K562 (cell line): Measurements from ENCODE around the gene NCOA1. TPM values are rescaled to one million over a fixed set of nuclear protein-coding genes. Genes with fewer than 3 reads are reported as not detected.

Experiments
- BCL6 ChIP-seq: fragments of 250-450 bp; sonication (Bioruptor Pico); IDR thresholded peaks from 2 replicates; pipeline ENCODE4 v1.4.0; 2020
- ESRRB ChIP-seq: fragments of 250-450 bp; sonication (Bioruptor Pico); IDR thresholded peaks from 2 replicates; pipeline ENCODE4 v1.5.0; 2020; ENCODE audit warnings: mild to moderate bottlenecking, moderate library complexity, borderline replicate concordance
- KDM4B ChIP-seq, 2 experiments: fragments of 450-650 bp in 1 of 2; sonication (generic) in 1 of 2; IDR thresholded peaks; 2 replicates each; pipeline ENCODE4 v1.6.1; 2016 to 2017; ENCODE audit warnings: borderline replicate concordance in 2 of 2, antibody characterized with exemption in 1 of 2, low read depth in 1 of 2, mild to moderate bottlenecking in 1 of 2
- MAFF ChIP-seq: IDR thresholded peaks from 2 replicates; pipeline ENCODE4 v1.6.1; 2012; ENCODE audit warnings: low read length, improper control_type of control experiment
- MED1 ChIP-seq: sonication (generic); formaldehyde crosslinking; IDR thresholded peaks from 2 replicates; pipeline ENCODE4 v1.8.1; 2023; ENCODE audit warnings: missing genetic modification reagents, borderline replicate concordance
- POLR2AphosphoS2 ChIP-seq: IDR thresholded peaks from 2 replicates; pipeline ENCODE4 v1.6.1; 2012; ENCODE audit warnings: low read length, improper control_type of control experiment
- SP1 ChIP-seq: sonication (generic); formaldehyde crosslinking; IDR thresholded peaks from 2 replicates; pipeline ENCODE4 v1.8.1; 2022; ENCODE audit warnings: mild to moderate bottlenecking, missing genetic modification reagents
- TCF7L2 ChIP-seq: fragments of 150-350 bp; IDR thresholded peaks from 2 replicates; pipeline ENCODE4 v1.6.1; 2016; ENCODE audit warnings: low read depth, mild to moderate bottlenecking, low read length, moderate library complexity
- TEAD1 ChIP-seq, 2 experiments: fragments of 450-650 bp in 1 of 2; sonication (generic) in 1 of 2; formaldehyde crosslinking; IDR thresholded peaks; 2 replicates each; pipeline versions ENCODE4 v1.4.0 to v1.8.0; 2020 to 2022; ENCODE audit warnings: mild to moderate bottlenecking in 2 of 2, missing genetic modification reagents in 1 of 2
- ZC3H4 ChIP-seq: sonication (generic); formaldehyde crosslinking; IDR thresholded peaks from 2 replicates; pipeline ENCODE4 v1.9.0; 2021; ENCODE audit warnings: missing genetic modification reagents, borderline replicate concordance
- ZNF217 ChIP-seq: sonication (generic); formaldehyde crosslinking; IDR thresholded peaks from 2 replicates; pipeline ENCODE4 v1.8.0; 2022; ENCODE audit warnings: mild to moderate bottlenecking, missing genetic modification reagents
- polyA plus RNA-seq, 8 experiments: library from polyadenylated mRNA; depleted of rRNA in 4 of 8; stranded (reverse) in 5 of 8; unstranded in 3 of 8; fragments of >200 nt; fragmentation: Nextera tagmentation in 2 of 8; fragmentation: Illumina TruSeq in 1 of 8; extraction: Ambion mirVana in 2 of 8; extraction: Trizol in 1 of 8; gene quantifications; 2 replicates each; pipeline versions ENCODE4 v1.2.1 to v1.2.3, GENCODE V29; 2011 to 2014; ENCODE audit warnings: inconsistent platforms in 1 of 8, missing spikeins in 1 of 8
- total RNA-seq, 7 experiments: library from RNA; depleted of rRNA in 6 of 7; stranded (reverse); fragments of >200 nt in 6 of 7; fragmentation: Illumina TruSeq in 2 of 7; extraction: Trizol in 2 of 7; gene quantifications; 2 replicates each; pipeline versions ENCODE4 v1.2.1 to v1.2.3, GENCODE V29; 2011 to 2021; ENCODE audit warnings: low replicate concordance in 1 of 7
- TF ChIP-seq, protein P1 (sequence below), 2 experiments: fragments of 450-650 bp; IDR thresholded peaks; 2 replicates each; pipeline ENCODE4 v1.6.1; 2016
- TF ChIP-seq, protein P2 (sequence below), 2 experiments: fragments of 450-650 bp; IDR thresholded peaks; 2 replicates each; pipeline ENCODE4 v1.6.1; 2018; ENCODE audit warnings: mild to moderate bottlenecking in 2 of 2, low read depth in 1 of 2; ENCODE audit not compliant: partially characterized antibody in 2 of 2
- TF ChIP-seq, protein P3 (sequence below): sonication (generic); formaldehyde crosslinking; IDR thresholded peaks from 2 replicates; pipeline ENCODE4 v1.9.0; 2022; ENCODE audit warnings: mild to moderate bottlenecking, missing genetic modification reagents
- TF ChIP-seq, protein P4 (sequence below): sonication (generic); formaldehyde crosslinking; IDR thresholded peaks from 2 replicates; pipeline ENCODE4 v1.8.0; 2023; ENCODE audit warnings: mild to moderate bottlenecking, missing genetic modification reagents
- TF ChIP-seq, protein P5 (sequence below): fragments of 250-450 bp; sonication (Bioruptor Pico); IDR thresholded peaks from 2 replicates; pipeline ENCODE4 v1.8.0; 2022; ENCODE audit warnings: inconsistent platforms

The NCOA1 gene
- total and polyA plus RNA-seq, 9 of the 15 experiments (the other 6 are each of a cell fraction or from before 2014, with no cell fraction given) = 4.9 to 25.7 (median 17.0) TPM

DNA sequence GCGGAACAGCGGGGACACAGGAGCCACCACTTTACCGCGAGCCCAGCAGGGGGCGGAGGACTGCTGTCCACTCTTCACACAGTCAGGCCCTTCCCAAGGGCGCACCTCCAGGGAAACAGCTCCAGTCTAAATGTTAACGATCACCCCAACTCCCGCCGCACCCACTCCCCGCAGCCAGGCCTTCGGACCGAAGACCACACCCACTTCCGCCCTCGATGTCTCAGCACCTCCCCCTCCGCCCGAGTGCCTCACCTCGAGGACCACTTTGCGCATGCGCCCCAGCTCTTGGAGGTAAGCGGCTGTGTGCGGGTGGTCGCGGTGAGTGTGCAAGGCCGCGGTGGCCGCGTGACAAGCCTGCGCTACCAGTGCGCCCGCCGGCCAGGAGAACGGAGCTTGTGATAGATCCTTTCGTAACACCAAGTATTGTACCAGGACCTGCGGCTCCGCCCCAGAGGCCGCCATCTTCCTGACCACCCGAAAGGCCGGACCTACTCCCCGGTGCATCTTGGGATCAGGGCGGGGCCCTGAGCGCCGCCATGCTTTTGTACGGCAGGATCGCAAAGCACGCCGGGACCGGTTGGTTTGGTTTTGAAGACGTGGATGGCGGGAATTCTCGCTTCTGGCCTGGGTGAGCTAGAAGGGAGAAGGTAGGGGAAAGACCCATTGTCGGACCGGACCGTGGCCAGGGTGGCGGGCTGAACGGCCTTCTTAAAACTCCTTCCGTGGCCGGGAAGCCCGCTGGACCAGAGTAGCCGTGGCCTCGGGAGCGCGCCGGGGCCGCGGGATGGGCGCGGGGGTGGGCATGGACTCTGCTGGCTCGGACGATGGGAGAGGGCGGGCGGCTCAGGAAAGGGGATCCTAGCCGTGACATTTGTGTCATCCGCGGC, 302.1 kb downstream of the NCOA1 start, which contains the start of the genes CENPO and PTRHD1 (continued):
- TF ChIP-seq ESRRB (no peak), ZNF217 (CRISPR knock-in tag) (no peak), TCF7L2 (peak; percentile 92), BCL6 (CRISPR knock-in tag) (no peak), KDM4B (IDR thresholded peaks at IDR 0.05; ENCODE audit: borderline replicate concordance in 2 of 2, low read depth in 1 of 2) (peak in 1 of 2 experiments; percentile 45; a peak in 1 of 4 replicates), TEAD1 (CRISPR knock-in tag; IDR thresholded peaks at IDR 0.05) (peak in 1 of 2 experiments; percentile 4; a peak in 1 of 4 replicates), MAFF (no peak), ZC3H4 (CRISPR knock-in tag) (no peak), POLR2AphosphoS2 (no peak), SP1 (CRISPR knock-in tag) (peak; percentile 98), MED1 (CRISPR knock-in tag) (no peak)
- TF ChIP-seq, protein P1, sequence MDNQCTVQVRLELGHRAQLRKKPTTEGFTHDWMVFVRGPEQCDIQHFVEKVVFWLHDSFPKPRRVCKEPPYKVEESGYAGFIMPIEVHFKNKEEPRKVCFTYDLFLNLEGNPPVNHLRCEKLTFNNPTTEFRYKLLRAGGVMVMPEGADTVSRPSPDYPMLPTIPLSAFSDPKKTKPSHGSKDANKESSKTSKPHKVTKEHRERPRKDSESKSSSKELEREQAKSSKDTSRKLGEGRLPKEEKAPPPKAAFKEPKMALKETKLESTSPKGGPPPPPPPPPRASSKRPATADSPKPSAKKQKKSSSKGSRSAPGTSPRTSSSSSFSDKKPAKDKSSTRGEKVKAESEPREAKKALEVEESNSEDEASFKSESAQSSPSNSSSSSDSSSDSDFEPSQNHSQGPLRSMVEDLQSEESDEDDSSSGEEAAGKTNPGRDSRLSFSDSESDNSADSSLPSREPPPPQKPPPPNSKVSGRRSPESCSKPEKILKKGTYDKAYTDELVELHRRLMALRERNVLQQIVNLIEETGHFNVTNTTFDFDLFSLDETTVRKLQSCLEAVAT (IDR thresholded peaks at IDR 0.05) = peak in 1 of 2 experiments; percentile 62; a peak in 1 of 4 replicates
- TF ChIP-seq, protein P2, sequence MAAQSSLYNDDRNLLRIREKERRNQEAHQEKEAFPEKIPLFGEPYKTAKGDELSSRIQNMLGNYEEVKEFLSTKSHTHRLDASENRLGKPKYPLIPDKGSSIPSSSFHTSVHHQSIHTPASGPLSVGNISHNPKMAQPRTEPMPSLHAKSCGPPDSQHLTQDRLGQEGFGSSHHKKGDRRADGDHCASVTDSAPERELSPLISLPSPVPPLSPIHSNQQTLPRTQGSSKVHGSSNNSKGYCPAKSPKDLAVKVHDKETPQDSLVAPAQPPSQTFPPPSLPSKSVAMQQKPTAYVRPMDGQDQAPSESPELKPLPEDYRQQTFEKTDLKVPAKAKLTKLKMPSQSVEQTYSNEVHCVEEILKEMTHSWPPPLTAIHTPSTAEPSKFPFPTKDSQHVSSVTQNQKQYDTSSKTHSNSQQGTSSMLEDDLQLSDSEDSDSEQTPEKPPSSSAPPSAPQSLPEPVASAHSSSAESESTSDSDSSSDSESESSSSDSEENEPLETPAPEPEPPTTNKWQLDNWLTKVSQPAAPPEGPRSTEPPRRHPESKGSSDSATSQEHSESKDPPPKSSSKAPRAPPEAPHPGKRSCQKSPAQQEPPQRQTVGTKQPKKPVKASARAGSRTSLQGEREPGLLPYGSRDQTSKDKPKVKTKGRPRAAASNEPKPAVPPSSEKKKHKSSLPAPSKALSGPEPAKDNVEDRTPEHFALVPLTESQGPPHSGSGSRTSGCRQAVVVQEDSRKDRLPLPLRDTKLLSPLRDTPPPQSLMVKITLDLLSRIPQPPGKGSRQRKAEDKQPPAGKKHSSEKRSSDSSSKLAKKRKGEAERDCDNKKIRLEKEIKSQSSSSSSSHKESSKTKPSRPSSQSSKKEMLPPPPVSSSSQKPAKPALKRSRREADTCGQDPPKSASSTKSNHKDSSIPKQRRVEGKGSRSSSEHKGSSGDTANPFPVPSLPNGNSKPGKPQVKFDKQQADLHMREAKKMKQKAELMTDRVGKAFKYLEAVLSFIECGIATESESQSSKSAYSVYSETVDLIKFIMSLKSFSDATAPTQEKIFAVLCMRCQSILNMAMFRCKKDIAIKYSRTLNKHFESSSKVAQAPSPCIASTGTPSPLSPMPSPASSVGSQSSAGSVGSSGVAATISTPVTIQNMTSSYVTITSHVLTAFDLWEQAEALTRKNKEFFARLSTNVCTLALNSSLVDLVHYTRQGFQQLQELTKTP (IDR thresholded peaks at IDR 0.05; ENCODE audit: low read depth in 1 of 2, partially characterized antibody in 2 of 2) = peak; percentile 46 to 93
- TF ChIP-seq, protein P3, sequence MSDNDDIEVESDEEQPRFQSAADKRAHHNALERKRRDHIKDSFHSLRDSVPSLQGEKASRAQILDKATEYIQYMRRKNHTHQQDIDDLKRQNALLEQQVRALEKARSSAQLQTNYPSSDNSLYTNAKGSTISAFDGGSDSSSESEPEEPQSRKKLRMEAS (CRISPR knock-in tag) = peak; percentile 76
- TF ChIP-seq, protein P4, sequence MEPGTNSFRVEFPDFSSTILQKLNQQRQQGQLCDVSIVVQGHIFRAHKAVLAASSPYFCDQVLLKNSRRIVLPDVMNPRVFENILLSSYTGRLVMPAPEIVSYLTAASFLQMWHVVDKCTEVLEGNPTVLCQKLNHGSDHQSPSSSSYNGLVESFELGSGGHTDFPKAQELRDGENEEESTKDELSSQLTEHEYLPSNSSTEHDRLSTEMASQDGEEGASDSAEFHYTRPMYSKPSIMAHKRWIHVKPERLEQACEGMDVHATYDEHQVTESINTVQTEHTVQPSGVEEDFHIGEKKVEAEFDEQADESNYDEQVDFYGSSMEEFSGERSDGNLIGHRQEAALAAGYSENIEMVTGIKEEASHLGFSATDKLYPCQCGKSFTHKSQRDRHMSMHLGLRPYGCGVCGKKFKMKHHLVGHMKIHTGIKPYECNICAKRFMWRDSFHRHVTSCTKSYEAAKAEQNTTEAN = 0 out of 2 replicates have a peak, but pooled peaks have one; percentile 9
- TF ChIP-seq, protein P5, sequence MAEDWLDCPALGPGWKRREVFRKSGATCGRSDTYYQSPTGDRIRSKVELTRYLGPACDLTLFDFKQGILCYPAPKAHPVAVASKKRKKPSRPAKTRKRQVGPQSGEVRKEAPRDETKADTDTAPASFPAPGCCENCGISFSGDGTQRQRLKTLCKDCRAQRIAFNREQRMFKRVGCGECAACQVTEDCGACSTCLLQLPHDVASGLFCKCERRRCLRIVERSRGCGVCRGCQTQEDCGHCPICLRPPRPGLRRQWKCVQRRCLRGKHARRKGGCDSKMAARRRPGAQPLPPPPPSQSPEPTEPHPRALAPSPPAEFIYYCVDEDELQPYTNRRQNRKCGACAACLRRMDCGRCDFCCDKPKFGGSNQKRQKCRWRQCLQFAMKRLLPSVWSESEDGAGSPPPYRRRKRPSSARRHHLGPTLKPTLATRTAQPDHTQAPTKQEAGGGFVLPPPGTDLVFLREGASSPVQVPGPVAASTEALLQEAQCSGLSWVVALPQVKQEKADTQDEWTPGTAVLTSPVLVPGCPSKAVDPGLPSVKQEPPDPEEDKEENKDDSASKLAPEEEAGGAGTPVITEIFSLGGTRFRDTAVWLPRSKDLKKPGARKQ (CRISPR knock-in tag) = no peak
